Endodermal cell (in vitro differentiated cells): ENCODE data around the gene FTSJ3. TPM values are rescaled to one million over a fixed set of nuclear protein-coding genes. Genes with fewer than 3 reads are reported as not detected.
A peak's percentile ranks its signal among the peaks of the same experiment; 100 is the strongest.

Experiments used
- DNase-seq: peaks from one replicate; pipeline ENCODE4 v3.0.0-alpha.2; 2017
- H3K27ac ChIP-seq: 2 replicates; pipeline ENCODE4 v1.5.1; 2013; ENCODE audit warnings: mild to moderate bottlenecking, low read depth, low read length, moderate library complexity
- H3K27me3 ChIP-seq: 2 replicates; pipeline ENCODE4 v1.6.1; 2013; ENCODE audit warnings: mild to moderate bottlenecking, low read length, moderate library complexity; ENCODE audit not compliant: insufficient read depth, control insufficient read depth, poor library complexity, severe bottlenecking
- H3K36me3 ChIP-seq: 2 replicates; pipeline ENCODE4 v1.7.0; 2013; ENCODE audit warnings: mild to moderate bottlenecking, low read length, moderate library complexity; ENCODE audit not compliant: control insufficient read depth, insufficient read depth
- H3K4me1 ChIP-seq: one replicate; pipeline ENCODE4 v1.7.0; 2013; ENCODE audit warnings: low read length; ENCODE audit not compliant: control insufficient read depth, insufficient read depth
- H3K4me3 ChIP-seq: 2 replicates; pipeline ENCODE4 v1.5.1; 2013; ENCODE audit warnings: mild to moderate bottlenecking, low read length, moderate library complexity
- H3K9ac ChIP-seq: 2 replicates; pipeline ENCODE4 v1.6.1; 2013; ENCODE audit warnings: mild to moderate bottlenecking, low read length, moderate library complexity; ENCODE audit not compliant: poor library complexity, severe bottlenecking; ENCODE audit errors: extremely low read depth
- H3K9me3 ChIP-seq: 2 replicates; pipeline ENCODE4 v1.6.1; 2013; ENCODE audit warnings: mild to moderate bottlenecking, low read length, moderate library complexity; ENCODE audit not compliant: control insufficient read depth
- H3K27ac Mint-ChIP-seq: 2 replicates; pipeline ENCODE4 v1.8.0; 2020; ENCODE audit warnings: mixed read lengths
- H3K27me3 Mint-ChIP-seq: 2 replicates; pipeline ENCODE4 v1.8.0; 2021; ENCODE audit warnings: mild to moderate bottlenecking, mixed read lengths; ENCODE audit not compliant: insufficient read depth
- H3K36me3 Mint-ChIP-seq: 2 replicates; pipeline ENCODE4 v1.8.0; 2020; ENCODE audit warnings: low read depth, mixed read lengths
- H3K4me1 Mint-ChIP-seq: 2 replicates; pipeline ENCODE4 v1.8.0; 2020; ENCODE audit warnings: mixed read lengths
- H3K4me3 Mint-ChIP-seq: 2 replicates; pipeline ENCODE4 v1.8.0; 2020; ENCODE audit warnings: mild to moderate bottlenecking, moderate library complexity, mixed read lengths
- H3K9me3 Mint-ChIP-seq: 2 replicates; pipeline ENCODE4 v1.8.0; 2020; ENCODE audit warnings: mild to moderate bottlenecking, mixed read lengths
- CTCF ChIP-seq: fragments of 200-600 bp; sonication (generic); conservative IDR thresholded peaks from 2 replicates; pipeline ENCODE4 v1.5.0; 2021; ENCODE audit warnings: antibody characterized with exemption, mild to moderate bottlenecking
- WGBS, 2 experiments: methylation state at CpG; one replicate each; pipeline versions ENCODE4 v1.1.5 to v1.1.7; 2013; ENCODE audit warnings: missing lambda C conversion rate in 2 of 2, mixed read lengths in 1 of 2; ENCODE audit not compliant: insufficient coverage in 1 of 2, insufficient read length in 1 of 2; 5-methylcytosine and 5-hydroxymethylcytosine counted together
- total RNA-seq, 2 donors: library from RNA; stranded (reverse); fragmentation: NEBNext Ultra II Directional in 1 of 2; extraction: Animal tissue kit (Norgen Biotek cat#: 25700) in 1 of 2; gene quantifications; 2 replicates in 1 of 2; 3 replicates in 1 of 2; pipeline ENCODE4 v1.2.1, GENCODE V29; 2021

FTSJ3 gene
- total RNA-seq, 2 donors from 2014 or later: 58.5 to 72.3 TPM

DNA sequence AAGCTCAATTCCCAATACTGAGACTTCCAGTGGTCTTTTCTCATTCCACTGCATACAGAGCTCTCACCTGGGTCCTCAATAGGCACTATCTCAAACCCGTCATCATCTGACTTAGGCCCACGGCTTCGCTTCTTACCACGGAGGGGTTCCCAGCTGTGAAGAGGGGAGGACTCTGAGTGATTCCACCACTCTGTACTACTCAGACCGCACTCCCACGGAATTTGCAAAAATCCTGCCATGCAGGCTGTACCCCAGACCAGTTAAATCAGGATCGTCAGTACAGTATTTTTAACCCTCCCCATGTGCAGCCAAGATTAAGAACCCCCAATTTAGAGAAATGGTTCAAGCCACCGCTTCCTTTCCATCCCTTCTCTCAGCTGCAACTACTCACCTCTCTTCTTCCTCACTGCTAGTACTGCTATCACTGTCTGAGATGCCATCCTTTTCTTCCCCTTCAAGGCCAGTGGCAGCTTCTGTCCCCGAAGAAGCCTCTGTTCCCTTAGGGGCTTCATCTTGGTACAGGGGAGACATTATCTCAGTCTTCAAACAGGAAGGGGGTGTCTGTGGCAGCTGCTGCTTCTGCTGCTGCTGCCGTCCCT is 6.4 kb downstream of the FTSJ3 start:
- H3K4me3 Mint-ChIP-seq: no peak overlapping the region
- Histone ChIP-seq H3K4me3 (no peak overlapping the region), H3K36me3 (peaks cover 96% of the 10 kb centered on the region), H3K4me1 (no peaks in the 10 kb centered on the region), H3K27ac (no peak overlapping the region), H3K9me3 (no peaks in the 10 kb centered on the region), H3K27me3 (no peaks in the 10 kb centered on the region), H3K9ac (no peak overlapping the region)
- no peaks in the 10 kb centered on the region for H3K9me3 Mint-ChIP-seq
- peak overlapping the region; percentile 22 for H3K27ac Mint-ChIP-seq
- peaks cover 92% of the 10 kb centered on the region for H3K36me3 Mint-ChIP-seq
- TF ChIP-seq CTCF: no peak
- no peak for DNase-seq
- WGBS, 2 experiments: 92 to 95% methylated on average over 10 of the region's 10 CpGs
- H3K27me3 Mint-ChIP-seq: no peaks in the 10 kb centered on the region
- peaks cover 3% of the 10 kb centered on the region for H3K4me1 Mint-ChIP-seq

- Histone ChIP-seq H3K9me3 (no peaks in the 10 kb centered on the region), H3K4me1 (no peaks in the 10 kb centered on the region), H3K27ac (no peak overlapping the region), H3K9ac (no peak overlapping the region), H3K4me3 (no peak overlapping the region), H3K27me3 (no peaks in the 10 kb centered on the region), H3K36me3 (peaks cover 97% of the 10 kb centered on the region)
- no peaks in the 10 kb centered on the region for H3K9me3 Mint-ChIP-seq
- DNase-seq: peak; percentile 53
- H3K4me3 Mint-ChIP-seq: no peak overlapping the region
- H3K36me3 Mint-ChIP-seq: peaks cover 93% of the 10 kb centered on the region
- TF ChIP-seq CTCF: no peak
- WGBS, 2 experiments: 94 to 95% methylated on average over 16 to 21 of the region's 21 CpGs
- no peaks in the 10 kb centered on the region for H3K27me3 Mint-ChIP-seq
- no peaks in the 10 kb centered on the region for H3K4me1 Mint-ChIP-seq
- peak overlapping the region; percentile 52 for H3K27ac Mint-ChIP-seq
Observed at GRCh38 chr17:63819585-63820537, 7.6 kb downstream of the FTSJ3 start.

- peaks cover 96% of the 10 kb centered on the region for H3K36me3 ChIP-seq
- H3K9me3 ChIP-seq: no peaks in the 10 kb centered on the region
- Mint-ChIP-seq H3K9me3 (no peaks in the 10 kb centered on the region), H3K36me3 (peaks cover 93% of the 10 kb centered on the region), H3K27ac (no peak overlapping the region), H3K4me3 (no peak overlapping the region), H3K4me1 (peaks cover 3% of the 10 kb centered on the region), H3K27me3 (no peaks in the 10 kb centered on the region)
- H3K9ac ChIP-seq: no peak overlapping the region
- no peak for DNase-seq
- no peak for TF ChIP-seq CTCF
- WGBS, 2 experiments: 93 to 100% methylated on average over 4 to 6 of the region's 6 CpGs
- H3K4me1 ChIP-seq: no peaks in the 10 kb centered on the region
- no peak overlapping the region for H3K27ac ChIP-seq
- H3K27me3 ChIP-seq: no peaks in the 10 kb centered on the region
- H3K4me3 ChIP-seq: no peak overlapping the region
Observed at GRCh38 chr17:63819131-63819530, 8.3 kb downstream of the FTSJ3 start.
